Peyer's patch (tissue), 4 donors: ENCODE data around the gene TMOD1. TPM values are rescaled to one million over a fixed set of nuclear protein-coding genes. Genes with fewer than 3 reads are reported as not detected.

ENCODE experiments used
- DNase-seq, 3 donors: peaks; one replicate each; pipeline ENCODE4 v3.0.0-alpha.2; 2017 to 2019
- H3K27ac ChIP-seq, 4 donors: fragments of 200-600 bp; sonication (generic); one replicate each; pipeline ENCODE4 v1.5.1; 2016 to 2019
- H3K27me3 ChIP-seq, 2 donors: fragments of 200-600 bp; sonication (generic); one replicate each; pipeline ENCODE4 v1.5.1; 2019
- H3K36me3 ChIP-seq, 3 donors: fragments of 200-600 bp; sonication (generic); one replicate each; pipeline ENCODE4 v1.5.1; 2016 to 2019
- H3K4me1 ChIP-seq, 4 donors: fragments of 200-600 bp; sonication (generic); one replicate each; pipeline ENCODE4 v1.5.1; 2016 to 2019
- H3K4me3 ChIP-seq, 4 donors: fragments of 200-600 bp; sonication (generic); 1 replicate in 3 of 4; 2 replicates in 1 of 4; pipeline ENCODE4 v1.5.1; 2016 to 2019; ENCODE audit warnings: mild to moderate bottlenecking in 1 of 4
- H3K9me3 ChIP-seq, 4 donors: fragments of 200-600 bp; sonication (generic); one replicate each; pipeline ENCODE4 v1.5.1; 2016 to 2019; ENCODE audit warnings: mild to moderate bottlenecking in 1 of 4
- POLR2A ChIP-seq, 2 donors: fragments of 450-650 bp; IDR thresholded peaks; one replicate each; pipeline ENCODE4 v1.5.1; 2017; ENCODE audit warnings: antibody characterized with exemption in 2 of 2, mild to moderate bottlenecking in 2 of 2, moderate library complexity in 2 of 2
- total RNA-seq, 4 donors: library from RNA; depleted of rRNA; stranded (reverse); fragments of >200 nt; gene quantifications; one replicate each; pipeline ENCODE4 v1.1.0, GENCODE V29; 2016
- TF ChIP-seq, protein P1 (sequence below), 6 experiments: fragments of 450-650 bp in 4 of 6; fragments of 200-600 bp in 2 of 6; sonication (generic) in 1 of 6; IDR thresholded peaks; one replicate each; pipeline ENCODE4 v1.5.1; 2017 to 2019; ENCODE audit warnings: antibody characterized with exemption in 6 of 6, mild to moderate bottlenecking in 3 of 6, moderate library complexity in 1 of 6

The TMOD1 gene
- total RNA-seq, 4 donors from 2014 or later = 2.6 to 15.7 (median 4.9) TPM

DNA sequence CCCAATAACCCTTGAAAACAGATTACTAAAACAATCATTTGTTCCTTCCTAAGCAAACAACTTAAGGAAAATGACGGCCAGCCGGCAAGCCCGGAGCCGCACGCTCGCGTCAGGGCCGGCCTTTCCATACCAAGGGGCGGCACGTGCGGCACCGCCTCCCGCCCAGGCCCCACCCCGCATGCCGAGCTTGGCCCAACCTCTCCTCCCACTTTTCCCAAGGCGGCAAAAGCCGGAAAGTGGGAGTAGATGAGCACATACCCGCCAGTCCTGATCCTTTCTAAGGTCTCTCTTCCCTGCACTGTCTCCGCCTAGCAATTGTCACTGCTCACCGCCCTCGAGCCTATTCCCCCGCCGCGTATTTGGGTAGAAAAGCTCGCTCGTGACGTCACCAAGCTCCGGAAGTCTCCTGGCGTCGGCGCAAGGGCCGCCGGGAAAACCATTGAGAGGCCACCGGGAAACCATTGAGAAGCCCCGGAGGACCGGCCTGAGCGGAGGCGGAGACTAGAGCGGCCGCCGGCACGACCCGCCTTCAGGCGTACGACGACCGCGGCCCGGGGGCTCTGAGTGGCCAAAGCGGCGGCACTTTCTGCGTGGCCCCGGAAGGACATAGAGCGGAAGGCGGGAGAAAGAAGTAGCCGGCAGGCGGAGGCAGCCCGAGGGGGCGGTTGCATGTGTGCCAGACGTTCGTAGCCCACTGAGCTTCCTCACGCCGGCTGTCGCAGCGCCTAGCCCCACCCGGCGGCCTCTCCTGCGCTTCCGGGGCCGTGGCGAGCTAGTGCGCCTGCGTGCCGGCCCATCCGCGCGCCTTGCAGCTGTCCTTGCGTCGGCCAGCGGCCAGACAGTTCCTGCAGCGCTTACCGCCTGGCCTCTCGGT is 131.8 kb downstream of the TMOD1 start, which contains the start of the genes NCBP1 and TSTD2:
NCBP1 (plus strand) TSS at position 837 of the 874 bp plus-strand sequence. CDS start 61 bp downstream, outside the sequence.
TSTD2 (minus strand) TSS at position 384 of the 874 bp plus-strand sequence. CDS start 5,806 bp downstream, outside the sequence.
- H3K36me3 ChIP-seq = no peaks in the 10 kb centered on the region
- DNase-seq = peak; percentile 95 to 99 (median 98)
- peak within 1 kb of the TSS; percentile 61 to 97 (median 84) for H3K4me3 ChIP-seq
- peaks cover 0 to 43% (median 0%) of the 10 kb centered on the region in 4 donors for H3K4me1 ChIP-seq
- TF ChIP-seq POLR2A (IDR thresholded peaks at IDR 0.05) = peak; percentile 88 to 91
- TF ChIP-seq, protein P1, sequence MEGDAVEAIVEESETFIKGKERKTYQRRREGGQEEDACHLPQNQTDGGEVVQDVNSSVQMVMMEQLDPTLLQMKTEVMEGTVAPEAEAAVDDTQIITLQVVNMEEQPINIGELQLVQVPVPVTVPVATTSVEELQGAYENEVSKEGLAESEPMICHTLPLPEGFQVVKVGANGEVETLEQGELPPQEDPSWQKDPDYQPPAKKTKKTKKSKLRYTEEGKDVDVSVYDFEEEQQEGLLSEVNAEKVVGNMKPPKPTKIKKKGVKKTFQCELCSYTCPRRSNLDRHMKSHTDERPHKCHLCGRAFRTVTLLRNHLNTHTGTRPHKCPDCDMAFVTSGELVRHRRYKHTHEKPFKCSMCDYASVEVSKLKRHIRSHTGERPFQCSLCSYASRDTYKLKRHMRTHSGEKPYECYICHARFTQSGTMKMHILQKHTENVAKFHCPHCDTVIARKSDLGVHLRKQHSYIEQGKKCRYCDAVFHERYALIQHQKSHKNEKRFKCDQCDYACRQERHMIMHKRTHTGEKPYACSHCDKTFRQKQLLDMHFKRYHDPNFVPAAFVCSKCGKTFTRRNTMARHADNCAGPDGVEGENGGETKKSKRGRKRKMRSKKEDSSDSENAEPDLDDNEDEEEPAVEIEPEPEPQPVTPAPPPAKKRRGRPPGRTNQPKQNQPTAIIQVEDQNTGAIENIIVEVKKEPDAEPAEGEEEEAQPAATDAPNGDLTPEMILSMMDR (IDR thresholded peaks at IDR 0.05) = peak in 3 of 6 experiments; percentile 12 to 17 (median 15)
- no peaks in the 10 kb centered on the region for H3K27me3 ChIP-seq
- H3K27ac ChIP-seq = peak within 1 kb of the TSS; percentile 93 to 99 (median 94)
- H3K9me3 ChIP-seq = no peaks in the 10 kb centered on the region

DNA sequence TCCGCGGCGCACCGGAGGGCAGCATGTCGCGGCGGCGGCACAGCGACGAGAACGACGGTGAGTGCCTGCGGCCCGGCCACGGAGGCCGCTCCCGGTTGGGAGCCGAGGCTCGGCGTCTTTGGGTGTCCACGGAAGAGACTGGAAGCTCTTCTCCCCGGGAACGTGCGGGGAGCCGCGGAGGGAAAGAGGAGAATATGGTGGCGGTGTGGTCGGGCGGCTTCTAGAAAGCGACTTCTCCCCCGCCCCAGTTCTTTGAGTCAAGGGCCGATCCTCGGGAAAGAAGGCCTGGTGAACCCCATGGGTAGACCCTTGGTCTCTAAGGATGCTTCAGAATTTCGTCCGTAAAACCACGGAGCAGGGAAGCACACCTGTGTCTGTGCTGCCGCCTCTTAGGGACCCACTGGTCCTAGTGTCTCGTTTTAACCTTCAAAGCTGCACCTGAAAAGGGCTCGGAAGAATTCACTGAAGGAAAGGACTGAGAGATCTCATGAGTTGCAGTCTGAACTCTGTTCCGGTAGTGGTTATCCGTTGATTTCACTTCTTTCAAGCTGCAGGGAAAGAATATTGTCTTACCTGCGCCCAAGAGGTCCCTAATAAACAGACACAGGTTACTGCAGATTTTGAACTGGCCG is 132.5 kb downstream of the TMOD1 start:
- DNase-seq = no peak
- Histone ChIP-seq H3K27ac (peak overlapping the region; percentile 93 to 99 (median 94)), H3K4me3 (peak overlapping the region; percentile 61 to 97 (median 84)), H3K36me3 (no peaks in the 10 kb centered on the region), H3K9me3 (no peaks in the 10 kb centered on the region), H3K4me1 (peaks cover 0 to 43% (median 0%) of the 10 kb centered on the region in 4 donors), H3K27me3 (no peaks in the 10 kb centered on the region)
- TF ChIP-seq, protein P1 (IDR thresholded peaks at IDR 0.05) = no peak
- TF ChIP-seq POLR2A (IDR thresholded peaks at IDR 0.05) = no peak

DNA sequence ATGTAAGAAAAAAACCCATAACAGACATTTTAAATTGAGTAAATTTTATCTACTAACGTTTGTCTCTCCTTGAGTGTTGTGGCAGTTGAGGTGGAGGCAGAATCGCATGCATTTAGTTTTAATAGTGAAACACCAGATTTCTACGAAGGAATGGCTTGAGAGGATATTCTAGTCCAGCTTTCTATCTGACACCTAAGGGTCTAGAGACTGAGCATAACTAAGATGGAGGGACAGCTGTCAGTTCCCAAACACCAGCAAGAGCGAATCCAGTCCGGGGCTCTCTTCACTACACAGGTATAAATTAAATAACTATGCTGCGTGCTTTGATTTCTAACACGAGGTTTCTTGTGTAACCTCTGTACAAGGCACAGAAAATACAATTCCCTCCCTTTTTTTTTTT is 133.6 kb downstream of the TMOD1 start:
- Histone ChIP-seq H3K4me3 (peak overlapping the region in 2 of 4 donors; percentile 61 to 88), H3K9me3 (no peaks in the 10 kb centered on the region), H3K4me1 (peaks cover 0 to 48% (median 0%) of the 10 kb centered on the region in 4 donors), H3K36me3 (no peaks in the 10 kb centered on the region), H3K27me3 (no peaks in the 10 kb centered on the region), H3K27ac (no peak overlapping the region)
- DNase-seq = no peak
- TF ChIP-seq, protein P1 (IDR thresholded peaks at IDR 0.05) = no peak
- TF ChIP-seq POLR2A (IDR thresholded peaks at IDR 0.05) = no peak

DNA sequence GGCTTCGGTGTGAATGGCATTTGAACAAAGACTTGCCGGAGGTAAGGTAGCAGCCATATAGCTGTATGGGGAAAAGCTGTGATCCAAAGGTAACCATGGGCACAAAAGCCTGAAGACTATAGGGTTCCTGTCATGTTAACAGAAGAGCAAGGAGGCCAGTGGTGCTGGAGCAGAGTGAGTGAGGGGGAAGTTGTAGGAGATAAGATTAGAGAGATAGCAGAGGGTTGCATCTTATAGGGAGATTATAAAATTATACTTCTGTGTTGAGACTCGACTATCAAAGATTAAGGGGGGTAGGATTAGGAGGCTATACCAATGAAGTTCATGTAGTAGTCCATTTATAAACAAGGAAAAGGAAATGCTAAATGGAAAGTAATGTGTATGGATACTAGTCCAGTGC is 135.4 kb downstream of the TMOD1 start:
- no peaks in the 10 kb centered on the region for H3K27me3 ChIP-seq
- H3K4me3 ChIP-seq = no peak overlapping the region
- H3K36me3 ChIP-seq = peaks cover 0 to 9% (median 0%) of the 10 kb centered on the region in 3 donors
- TF ChIP-seq, protein P1 (IDR thresholded peaks at IDR 0.05) = no peak
- TF ChIP-seq POLR2A (IDR thresholded peaks at IDR 0.05) = no peak
- H3K27ac ChIP-seq = no peak overlapping the region
- peaks cover 0 to 40% (median 0%) of the 10 kb centered on the region in 4 donors for H3K4me1 ChIP-seq
- no peaks in the 10 kb centered on the region for H3K9me3 ChIP-seq
- no peak for DNase-seq

DNA sequence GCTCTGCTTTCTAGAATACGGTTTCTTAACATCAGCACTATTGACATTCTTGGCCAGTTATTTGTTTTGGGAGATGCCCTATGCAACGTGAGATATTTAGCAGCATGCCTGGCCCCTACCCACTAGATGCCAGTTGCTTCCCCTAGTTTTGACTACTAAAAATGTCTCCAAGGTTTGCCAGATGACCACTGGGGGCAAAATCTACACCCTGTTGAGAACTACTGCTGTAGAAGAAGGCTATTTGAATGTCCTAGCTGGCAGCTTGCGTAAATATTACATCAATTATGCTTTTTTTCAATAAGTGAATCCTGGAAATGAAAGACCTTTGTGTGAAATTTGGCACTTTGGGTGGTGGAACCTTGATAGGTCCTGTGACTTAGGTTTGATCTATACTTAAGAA is 137.2 kb downstream of the TMOD1 start:
- Histone ChIP-seq H3K27ac (no peak overlapping the region), H3K36me3 (peaks cover 0 to 24% (median 0%) of the 10 kb centered on the region in 3 donors), H3K27me3 (no peaks in the 10 kb centered on the region), H3K4me1 (peaks cover 0 to 36% (median 0%) of the 10 kb centered on the region in 4 donors), H3K4me3 (no peak overlapping the region), H3K9me3 (no peaks in the 10 kb centered on the region)
- no peak for DNase-seq
- no peak for TF ChIP-seq POLR2A (IDR thresholded peaks at IDR 0.05)
- TF ChIP-seq, protein P1 (IDR thresholded peaks at IDR 0.05) = no peak
